Forelimb muscle (tissue), 1 donor: ENCODE results near the gene TFDP2. TPM values are rescaled to one million over a fixed set of nuclear protein-coding genes. Genes with fewer than 3 reads are reported as not detected.
"Not testable (repeated sequence)": the region's sequence is repeated elsewhere in the genome, so short reads cannot be mapped to it uniquely, and the experiment has no call there.

ENCODE experiments used
- DNase-seq: peaks from one replicate; pipeline ENCODE4 v3.0.0-alpha.2; 2013; ENCODE audit warnings: low read depth
- polyA plus RNA-seq: library from polyadenylated mRNA; unstranded; fragments of 120-200 nt; gene quantifications from one replicate; pipeline ENCODE4 v1.2.1, GENCODE V29; 2013; ENCODE audit not compliant: insufficient read length

The TFDP2 gene
- 34.4 TPM for polyA plus RNA-seq

DNA sequence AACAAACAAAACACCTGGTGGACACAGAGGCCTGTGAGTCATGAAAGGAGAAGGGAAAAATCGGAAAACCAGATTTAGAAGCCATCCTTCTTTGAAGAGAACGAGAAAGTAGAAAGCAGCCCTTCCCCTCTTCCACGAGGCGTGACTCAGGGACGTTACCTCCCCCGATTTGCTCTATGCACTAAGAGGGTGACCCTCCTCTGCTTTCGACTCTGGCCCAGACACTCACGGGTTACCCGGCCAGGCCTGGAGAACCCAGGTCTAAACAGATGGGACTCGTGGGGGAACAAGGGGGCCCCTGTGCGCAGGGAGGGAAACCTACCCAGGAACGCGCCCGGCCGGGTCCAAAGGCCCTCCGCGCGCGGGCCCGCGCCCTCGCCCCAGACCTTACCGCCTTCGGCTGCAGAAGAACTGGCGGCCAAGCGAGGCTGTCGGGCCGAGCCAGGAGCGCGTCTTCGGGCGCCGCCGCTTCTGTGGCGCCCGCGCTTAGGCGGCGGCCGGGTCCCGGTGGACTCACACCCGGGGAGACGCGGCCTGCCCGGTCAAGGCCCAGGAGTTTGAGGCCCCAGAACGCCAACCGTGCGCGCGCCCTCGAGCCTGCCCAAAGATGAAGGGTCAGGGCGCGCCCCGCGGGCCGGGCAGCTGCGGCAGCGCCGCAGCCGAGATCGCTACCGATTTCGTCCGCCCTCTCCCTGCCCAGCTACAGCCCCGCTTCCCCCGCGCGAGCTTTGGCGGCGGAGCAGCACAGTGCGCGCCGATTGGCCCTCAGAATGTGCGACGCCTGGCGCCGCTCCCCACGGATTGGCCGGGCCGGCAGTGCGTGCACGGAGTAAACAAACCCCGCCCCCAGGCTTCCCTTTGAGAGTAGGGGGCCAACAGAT lies at the start of gene TFDP2:
Gene TFDP2, minus strand, starts transcription at position 753 of the 881 bp plus-strand sequence. CDS start 47,795 bp downstream, outside the sequence.
- DNase-seq, result peak; percentile 66

DNA sequence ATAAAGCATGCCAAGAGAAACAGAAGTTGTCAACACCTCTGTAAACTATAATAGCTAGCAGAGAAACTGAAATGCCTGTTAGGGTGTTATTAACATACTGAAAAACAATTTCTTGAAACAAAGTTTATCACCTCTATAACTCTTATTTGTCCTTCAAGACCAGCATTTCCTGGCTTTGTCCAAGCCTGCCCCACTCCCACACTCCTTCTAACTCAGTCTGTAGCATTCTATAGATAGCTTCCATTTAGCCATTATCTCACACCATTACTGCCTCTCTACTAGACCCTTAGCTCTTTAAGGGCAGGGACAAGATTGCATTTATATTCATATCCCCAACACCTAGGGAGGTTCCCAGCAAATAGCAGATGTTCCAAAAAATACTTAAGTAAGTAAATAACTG lies 39.5 kb upstream of the TFDP2 start:
- no peak for DNase-seq

DNA sequence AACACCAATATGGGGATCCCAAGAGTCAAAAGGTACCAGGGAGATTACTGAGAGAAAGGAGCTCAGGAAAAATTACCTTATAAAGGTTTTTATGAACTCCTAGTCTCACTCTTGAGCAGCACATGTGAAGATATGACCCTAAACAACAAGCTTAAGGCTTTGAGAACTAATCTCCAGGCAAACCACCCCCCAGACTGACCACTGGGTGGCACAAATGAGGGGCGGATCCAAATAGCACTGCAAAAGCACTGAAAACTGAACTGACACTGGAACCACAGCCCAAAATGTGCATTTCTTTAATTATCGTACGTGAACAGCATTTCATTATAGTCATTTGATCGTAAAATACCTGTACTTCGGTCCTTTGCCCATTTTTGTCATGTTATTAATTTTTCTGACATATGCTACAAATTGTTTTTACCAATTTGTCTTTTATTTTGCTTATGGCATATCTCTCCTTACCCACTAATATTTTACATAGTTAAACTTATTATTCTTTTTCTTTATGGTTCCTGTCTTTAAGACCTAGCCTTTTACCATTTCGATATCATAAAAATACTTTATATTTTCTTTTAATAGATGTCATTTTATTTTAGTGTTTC lies 31.5 kb upstream of the TFDP2 start:
- DNase-seq, result no peak

DNA sequence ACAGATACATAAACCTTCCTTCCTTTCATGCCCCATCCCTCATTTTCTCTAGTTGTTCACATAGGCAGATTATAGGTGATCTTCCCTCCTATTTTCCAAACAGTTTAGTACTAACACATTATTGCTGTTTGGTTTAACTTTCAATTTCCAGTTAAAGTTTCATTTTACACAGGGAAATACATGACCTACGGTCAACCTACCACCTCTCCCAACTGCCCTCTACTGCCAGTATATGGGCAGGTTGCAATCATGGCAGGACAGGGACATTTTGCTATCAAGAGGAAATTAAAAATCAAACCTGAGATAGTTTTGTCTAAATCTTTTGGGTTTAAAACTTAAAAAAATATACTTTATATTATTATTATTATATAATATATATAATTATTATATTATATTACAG lies 26.1 kb upstream of the TFDP2 start:
- no peak for DNase-seq

DNA sequence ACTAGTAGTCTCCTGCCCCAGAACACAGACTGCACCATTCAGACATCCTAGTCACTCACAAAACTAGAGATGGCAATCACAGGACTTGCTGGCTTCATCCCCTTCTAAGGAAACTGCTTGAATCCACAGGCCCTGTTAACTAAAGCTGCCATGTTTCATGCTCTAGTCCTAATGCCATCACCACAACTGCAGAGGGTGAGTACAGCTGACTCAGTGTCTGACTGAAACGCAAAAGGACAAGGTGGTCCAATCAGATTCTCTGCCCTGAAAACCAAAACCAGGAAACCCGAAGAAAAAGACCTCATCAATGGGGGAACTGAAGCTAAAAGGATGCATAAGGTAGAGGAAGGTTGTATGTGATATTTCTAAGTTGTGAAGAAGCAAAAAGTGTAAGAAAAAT lies 25.2 kb upstream of the TFDP2 start:
- DNase-seq, result no peak

DNA sequence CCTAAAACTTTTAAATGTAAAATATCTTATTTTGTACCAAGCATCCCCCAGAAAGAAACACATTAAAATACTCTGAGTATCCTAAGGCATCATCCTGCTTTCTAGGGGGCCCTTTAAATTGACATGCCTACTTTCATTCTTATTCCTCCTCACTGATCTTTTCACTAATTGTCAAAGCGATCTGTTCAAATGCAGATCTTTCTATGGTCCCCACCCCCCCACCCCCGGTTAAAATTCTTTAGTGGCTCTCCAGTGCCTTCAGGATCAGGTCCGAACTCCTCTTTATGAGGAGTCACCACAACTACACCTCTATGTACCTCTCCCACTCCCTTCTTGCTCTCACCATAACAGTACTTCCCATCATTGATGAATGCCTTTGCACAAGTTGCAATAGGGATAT lies 19.2 kb upstream of the TFDP2 start:
- no peak for DNase-seq

- DNase-seq, result no peak
Observed at GRCh38 chr3:142165194-142165593, 15.8 kb upstream of the TFDP2 start.

DNA sequence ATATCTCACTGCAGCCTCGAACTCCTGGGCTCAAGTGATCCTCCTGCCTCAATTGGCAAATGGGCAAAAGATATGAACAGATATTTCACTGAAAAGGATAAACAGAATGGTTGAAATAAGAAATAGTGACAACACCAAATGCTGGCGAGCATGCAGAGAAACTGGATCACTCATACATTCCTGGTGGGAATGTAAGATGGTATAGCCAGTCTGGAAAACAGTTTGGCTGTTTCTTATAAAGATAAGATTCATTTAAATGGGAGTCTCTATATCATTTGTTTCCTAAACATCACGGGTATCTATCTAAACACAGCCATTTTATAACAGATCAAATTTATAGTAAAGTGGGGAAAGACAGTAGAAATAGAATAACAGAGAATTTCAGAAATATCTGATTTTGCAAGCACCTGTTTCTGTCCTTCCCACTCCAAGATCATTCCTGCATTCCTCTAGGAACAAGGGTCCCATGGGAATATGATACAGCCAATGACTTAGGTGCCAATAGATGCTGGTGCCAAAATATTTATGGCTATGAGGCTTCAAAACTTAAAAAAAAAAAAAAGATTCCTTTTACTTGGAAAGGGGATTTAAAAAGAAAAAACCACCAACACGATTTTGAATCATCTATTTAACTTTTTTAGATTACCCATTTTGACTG lies 9.9 kb upstream of the TFDP2 start:
- DNase-seq, result no peak

- no peak for DNase-seq
Observed at GRCh38 chr3:142154186-142154585, 4.8 kb upstream of the TFDP2 start.

DNA sequence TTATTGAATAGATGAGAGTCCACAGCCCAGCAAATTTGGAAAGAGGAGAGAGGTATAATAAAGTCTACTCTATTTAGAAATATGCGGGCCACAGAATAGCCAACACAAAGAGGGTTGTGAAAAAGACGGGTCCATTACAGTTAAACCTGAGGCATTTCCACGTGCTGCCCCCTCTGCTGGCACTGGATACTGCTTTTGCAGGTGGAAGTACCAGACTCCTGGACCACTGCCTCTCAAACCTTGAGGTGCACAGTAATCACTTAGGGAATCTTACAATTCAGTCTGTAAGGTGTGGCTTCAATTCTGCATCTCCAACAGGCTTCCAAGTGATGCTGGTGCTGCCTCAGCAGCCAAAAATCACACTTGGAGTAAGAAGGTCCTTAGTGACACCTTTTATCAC lies 3.0 kb upstream of the TFDP2 start:
- no peak for DNase-seq

DNA sequence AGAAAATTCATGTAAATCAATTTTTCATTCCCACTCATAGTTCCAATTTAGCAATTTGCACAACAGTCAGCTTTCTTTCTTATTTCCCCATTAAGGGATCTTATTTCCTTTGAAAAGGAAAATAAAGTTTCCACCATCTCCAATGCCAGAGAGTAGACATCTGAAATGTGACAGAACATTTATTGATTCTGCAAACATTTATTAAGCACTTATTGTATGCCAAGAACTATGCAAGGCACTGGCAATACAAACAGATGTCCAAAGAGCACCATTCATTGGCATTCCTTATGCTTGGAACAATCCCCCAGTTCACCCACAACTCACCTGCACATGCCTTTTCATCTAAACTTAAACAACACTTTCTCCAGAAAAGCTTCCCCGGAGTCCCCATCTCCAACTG lies 2.5 kb upstream of the TFDP2 start:
- DNase-seq, result no peak

- no peak for DNase-seq
Observed at GRCh38 chr3:142151240-142151639, 1.9 kb upstream of the TFDP2 start.

- DNase-seq, result no peak
Observed at GRCh38 chr3:142150271-142150670, 927 bp upstream of the TFDP2 start.

- no peak for DNase-seq
Observed at GRCh38 chr3:142149673-142149992, 289 bp upstream of the TFDP2 start.

- DNase-seq, result no peak
Observed at GRCh38 chr3:142148044-142148791, 1.1 kb downstream of the TFDP2 start.

DNA sequence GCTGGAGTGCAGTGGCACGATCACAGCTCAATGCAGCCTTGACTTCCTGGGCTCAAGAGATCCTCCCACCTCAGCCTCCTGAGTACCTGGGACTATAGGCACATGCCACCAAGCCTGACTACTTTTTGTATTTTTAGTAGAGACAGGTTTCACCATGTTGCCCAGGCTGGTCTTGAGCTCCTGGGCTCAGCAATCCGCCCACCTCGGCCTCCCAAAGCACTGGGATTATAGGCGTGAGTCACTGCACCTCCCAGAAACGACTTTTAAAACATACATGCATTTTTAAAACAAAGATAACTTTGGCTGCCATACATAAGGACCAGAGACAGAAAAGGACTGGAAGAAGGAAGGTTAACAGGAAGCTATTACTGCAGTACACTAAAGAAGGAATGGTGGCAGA lies 4.8 kb downstream of the TFDP2 start:
- DNase-seq, result not testable (repeated sequence)

GRCh38 chr3:142140608-142141285 lies 8.6 kb downstream of the TFDP2 start:
- DNase-seq, result not testable (repeated sequence)

- not testable (repeated sequence) for DNase-seq
Observed at GRCh38 chr3:142137089-142137488, 12.3 kb downstream of the TFDP2 start.

GRCh38 chr3:142134799-142135325 lies 14.5 kb downstream of the TFDP2 start:
- no peak for DNase-seq

GRCh38 chr3:142129516-142130171 lies 19.7 kb downstream of the TFDP2 start:
- DNase-seq, result no peak
